GM18873 (cell line): ENCODE data around the gene TCF3.
"Not testable (repeated sequence)": the region's sequence is repeated elsewhere in the genome, so short reads cannot be mapped to it uniquely, and the experiment has no call there.

Experiments used
- ATAC-seq: cut with Tn5 transposase; IDR thresholded peaks from one replicate; pipeline ENCODE4 v1.9.1; 2021; ENCODE audit warnings: mild to moderate bottlenecking, moderate library complexity, moderate number of reproducible peaks; ENCODE audit not compliant: unreplicated experiment, low FRiP score

TCF3 gene

DNA sequence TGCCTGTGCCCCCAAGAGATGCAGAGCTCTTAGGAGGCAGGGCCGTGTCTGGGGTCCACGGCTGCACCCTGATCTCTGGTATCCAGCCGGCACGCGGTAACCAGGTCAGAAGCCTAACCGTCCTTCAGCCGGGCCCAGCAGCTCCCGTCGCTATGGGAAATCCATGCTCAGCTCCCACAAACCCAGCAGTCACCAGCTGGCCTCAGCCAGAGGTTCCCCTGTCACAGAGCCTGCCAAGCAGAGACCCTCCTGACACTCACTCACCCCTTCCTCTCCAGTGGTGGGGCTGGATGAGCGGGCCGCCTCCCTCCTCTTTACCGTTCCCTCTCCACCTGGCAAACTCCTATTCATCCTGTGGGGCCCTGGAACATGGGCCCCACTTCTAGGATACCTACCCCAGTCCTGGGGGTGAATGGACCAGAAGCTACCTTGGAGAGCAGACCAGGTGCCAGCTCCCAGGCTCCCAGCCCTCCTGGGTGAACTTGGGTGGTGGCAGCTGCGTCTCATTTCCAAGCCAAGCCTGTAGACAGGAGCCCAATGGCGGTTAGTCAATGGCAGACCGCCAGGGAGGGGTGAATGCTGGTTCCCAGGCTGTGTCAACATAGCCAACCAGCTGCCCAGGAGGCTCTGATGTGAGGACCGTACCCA, 21.4 kb upstream of the TCF3 start:
- ATAC-seq, result no peak

GRCh38 chr19:1672769-1673644, 20.6 kb upstream of the TCF3 start:
- ATAC-seq, result no peak

DNA sequence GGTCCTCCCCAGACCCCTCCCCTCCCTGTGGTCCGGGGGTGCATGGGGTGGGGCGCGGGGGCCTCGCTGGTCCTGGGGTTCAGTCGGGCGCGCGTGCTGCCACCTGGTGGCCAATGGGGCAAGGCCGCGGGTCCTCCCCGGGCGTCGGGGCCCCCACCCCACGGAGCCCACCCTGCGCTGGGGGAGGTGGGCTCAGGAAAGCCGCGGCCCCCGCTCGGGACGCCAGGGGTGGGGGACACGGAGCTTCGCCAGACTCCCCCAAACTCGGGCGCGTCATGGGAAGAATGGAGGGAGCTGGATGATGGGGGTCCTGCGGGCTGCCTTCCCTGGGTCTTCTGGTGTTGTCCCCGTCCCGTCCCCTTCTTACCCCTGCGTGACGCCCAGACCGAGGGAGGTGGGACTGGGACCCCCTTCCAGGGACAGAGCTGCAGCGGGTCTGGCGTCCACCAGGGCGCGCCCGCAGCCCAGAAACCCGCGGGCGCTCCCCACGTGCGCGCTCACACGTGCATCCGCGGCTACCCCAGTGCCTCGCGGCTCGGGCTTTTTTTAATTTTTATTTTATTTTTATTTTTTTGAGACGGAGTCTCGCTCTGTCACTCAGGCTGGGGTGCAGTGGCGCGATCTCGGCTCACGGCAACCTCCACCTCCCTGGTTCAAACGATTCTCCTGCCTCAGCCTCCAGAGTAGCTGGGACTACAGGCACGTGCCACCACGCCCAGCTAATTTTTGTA, 19.8 kb upstream of the TCF3 start:
- no peak for ATAC-seq

DNA sequence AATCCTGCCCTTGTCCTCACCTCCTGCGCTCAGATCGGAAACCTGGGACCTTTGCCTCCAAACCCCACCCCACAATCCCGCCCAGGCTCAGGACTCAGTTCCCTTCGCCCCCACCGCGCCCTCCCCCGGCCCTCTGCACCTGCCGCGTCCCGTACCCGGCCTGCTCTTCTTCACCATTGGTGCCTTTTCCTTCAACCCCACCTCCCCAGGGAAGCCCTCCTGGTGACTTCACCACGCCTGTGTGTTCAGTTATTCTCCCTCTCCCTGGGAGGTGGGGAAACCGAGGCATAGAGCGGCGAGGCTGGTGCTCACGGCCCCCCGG, 19.3 kb upstream of the TCF3 start:
- no peak for ATAC-seq

- ATAC-seq, result not testable (repeated sequence)
Observed at GRCh38 chr19:1670747-1671146, 18.3 kb upstream of the TCF3 start.

DNA sequence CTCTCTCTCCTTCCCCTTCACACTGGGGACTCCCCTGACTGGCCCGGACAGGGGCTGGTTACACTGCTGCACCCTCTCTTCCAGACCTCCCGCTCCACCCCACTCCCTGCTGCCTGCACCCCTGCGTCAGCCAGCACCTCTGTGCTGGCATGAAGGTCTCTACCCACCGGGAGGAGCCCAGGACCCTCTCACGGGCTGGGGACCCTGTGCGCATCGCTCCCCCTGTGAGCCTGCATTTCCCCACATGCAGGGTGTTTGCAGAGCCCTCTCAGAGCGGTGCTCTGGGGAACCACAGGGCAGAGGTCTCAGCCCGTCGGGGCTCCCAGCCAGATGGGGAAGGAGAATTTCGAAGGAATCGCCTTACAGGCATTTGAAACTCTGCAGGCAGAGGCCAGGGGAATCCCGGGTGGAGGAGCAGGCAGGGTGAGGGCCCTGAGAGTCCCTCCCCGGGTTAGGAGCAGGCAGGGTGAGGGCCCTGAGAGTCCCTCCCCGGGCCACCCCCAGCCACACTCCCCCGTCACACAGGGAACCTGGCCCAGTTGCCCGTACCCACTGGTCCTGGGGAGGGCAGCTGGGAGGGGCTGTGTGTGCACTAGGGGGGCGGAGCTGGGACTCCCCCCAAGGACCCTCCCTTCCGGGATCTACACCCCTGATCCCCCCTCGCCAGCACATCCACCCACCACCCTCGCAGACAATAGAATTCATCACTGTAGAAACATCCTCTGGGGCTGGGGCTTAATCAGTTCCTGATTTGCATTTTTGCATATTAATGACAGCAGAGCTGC, 16.3 kb upstream of the TCF3 start:
- no peak for ATAC-seq

DNA sequence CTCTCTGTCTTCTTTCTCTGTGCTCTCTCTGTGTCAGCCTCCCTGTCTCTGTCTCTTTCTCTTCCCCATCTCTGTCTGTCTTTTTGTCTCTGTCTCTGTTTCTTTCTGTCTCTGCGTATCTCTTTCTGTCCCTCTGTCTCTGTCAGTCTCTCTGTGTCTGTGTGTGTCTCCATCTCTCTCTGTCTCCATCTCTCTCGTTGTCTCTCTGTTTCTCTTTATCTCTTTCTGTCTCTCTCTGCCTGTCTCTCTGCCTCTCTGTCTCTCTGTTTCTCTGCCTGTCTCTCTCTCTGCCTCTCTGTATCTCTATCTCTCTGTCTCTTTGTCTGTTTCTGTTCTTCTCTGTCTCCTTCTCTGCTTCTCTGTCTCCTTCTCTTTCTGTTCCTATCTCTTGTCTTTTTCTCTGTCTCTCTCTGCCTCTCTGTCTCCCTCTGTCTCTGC, 15.7 kb upstream of the TCF3 start:
- ATAC-seq, result no peak

- ATAC-seq, result no peak
Observed at GRCh38 chr19:1665565-1666047, 13.2 kb upstream of the TCF3 start.

GRCh38 chr19:1663852-1664251, 11.4 kb upstream of the TCF3 start:
- no peak for ATAC-seq

DNA sequence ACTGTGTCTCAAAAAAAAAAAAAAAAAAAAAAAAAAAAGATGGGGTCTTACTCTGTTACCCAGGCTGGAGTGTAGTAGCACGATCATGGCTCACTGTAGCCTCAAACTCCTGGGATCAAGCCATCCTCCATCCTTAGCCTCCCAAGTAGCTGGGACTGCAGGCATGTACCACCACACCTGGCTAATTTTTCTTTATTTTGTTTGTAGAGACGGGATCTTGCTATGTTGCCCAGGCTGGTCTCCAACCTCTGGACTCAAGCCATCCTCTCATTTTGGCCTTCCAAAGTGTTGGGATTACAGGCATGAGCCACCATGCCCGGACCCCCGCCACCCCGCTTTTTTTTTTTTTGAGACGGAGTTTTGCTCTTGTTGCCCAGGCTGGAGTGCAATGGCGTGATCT, 10.8 kb upstream of the TCF3 start:
- not testable (repeated sequence) for ATAC-seq

- ATAC-seq, result no peak
Observed at GRCh38 chr19:1661995-1662394, 9.6 kb upstream of the TCF3 start.

DNA sequence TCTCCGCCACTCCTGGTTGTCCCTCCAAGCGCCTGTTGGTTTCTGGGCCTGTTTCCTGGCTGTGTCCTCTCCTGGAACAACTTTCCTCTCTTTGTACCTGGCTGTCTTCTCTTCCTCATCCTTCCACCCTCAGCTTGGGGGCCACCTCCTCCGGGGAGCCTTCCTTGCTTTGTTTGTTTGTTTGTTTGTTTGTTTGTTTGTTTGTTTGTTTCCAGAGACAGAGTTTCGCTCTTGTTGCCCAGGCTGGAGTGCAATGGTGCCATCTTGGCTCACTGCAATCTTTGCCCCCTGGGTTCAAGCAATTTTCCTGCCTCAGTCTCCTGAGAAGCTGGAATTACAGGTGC, 6.6 kb upstream of the TCF3 start:
- no peak for ATAC-seq

GRCh38 chr19:1658150-1659083, 6.0 kb upstream of the TCF3 start:
- no peak for ATAC-seq

DNA sequence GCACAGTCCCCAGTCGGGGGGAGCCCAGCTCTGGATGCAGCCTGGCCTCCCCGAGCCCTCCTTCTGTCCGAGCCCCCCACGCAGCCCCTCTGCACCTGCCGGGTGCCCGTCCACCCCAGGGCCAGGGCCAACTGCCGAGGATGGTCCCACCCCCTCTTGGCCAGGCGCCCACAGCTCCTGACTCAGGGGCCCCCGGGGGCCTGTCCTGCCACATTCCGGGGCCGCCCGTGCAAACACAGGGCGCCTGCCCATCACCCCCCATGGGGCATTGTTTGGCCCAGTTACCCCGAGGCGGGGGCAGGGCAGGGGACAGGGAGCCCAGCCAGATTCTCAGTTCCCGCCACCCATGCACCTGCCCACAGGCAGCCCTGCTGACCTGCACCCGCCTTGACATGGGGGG, 5.3 kb upstream of the TCF3 start:
- no peak for ATAC-seq

DNA sequence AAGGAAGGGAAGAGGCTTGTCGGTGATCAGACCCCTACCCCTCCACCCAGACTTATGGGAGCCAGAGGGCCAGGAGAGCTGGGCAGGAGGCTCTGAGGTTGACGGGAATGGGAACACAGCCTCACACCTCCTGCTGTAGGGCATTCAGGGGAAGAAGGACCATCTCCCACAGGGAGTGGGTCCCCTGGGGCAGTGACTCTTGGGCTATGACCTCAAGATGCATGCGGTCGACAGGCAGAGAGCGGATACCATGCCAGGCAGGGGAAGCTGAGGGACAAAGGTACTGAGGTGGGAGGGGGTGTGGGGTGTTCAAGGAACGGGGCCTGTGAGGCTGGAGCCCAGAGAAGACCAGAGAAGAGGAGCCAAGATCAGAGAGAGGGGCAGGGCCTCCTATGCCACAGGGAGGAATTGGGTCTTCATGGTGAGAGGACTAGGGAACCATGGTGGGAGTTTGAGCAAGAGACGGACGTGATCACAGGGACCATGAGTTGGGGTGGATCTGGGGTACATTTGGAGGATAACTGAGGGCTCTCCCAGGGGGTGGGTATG, 4.6 kb upstream of the TCF3 start:
- ATAC-seq, result no peak

- ATAC-seq, result no peak
Observed at GRCh38 chr19:1655987-1656608, 3.7 kb upstream of the TCF3 start.

- ATAC-seq, result no peak
Observed at GRCh38 chr19:1655131-1655981, 2.9 kb upstream of the TCF3 start.
